ENCODE data around the gene DRD4.

Gene DRD4

GRCh38 chr11:686451-687243 lies 49.6 kb downstream of the DRD4 start:
- TF ChIP-seq GATA2 (IDR thresholded peaks at IDR 0.05; ENCODE audit: low read depth, low read length) (no peak), GATA3 (IDR thresholded peaks at IDR 0.05; ENCODE audit: low read depth, low read length) (no peak)

- TF ChIP-seq GATA2 (IDR thresholded peaks at IDR 0.05; ENCODE audit: low read depth, low read length) (no peak), GATA3 (IDR thresholded peaks at IDR 0.05; ENCODE audit: low read depth, low read length) (no peak)
Observed at GRCh38 chr11:687751-688150, 50.7 kb downstream of the DRD4 start.

GRCh38 chr11:688681-689080 lies 51.6 kb downstream of the DRD4 start:
- no peak for TF ChIP-seq GATA3 (IDR thresholded peaks at IDR 0.05; ENCODE audit: low read depth, low read length)
- no peak for TF ChIP-seq GATA2 (IDR thresholded peaks at IDR 0.05; ENCODE audit: low read depth, low read length)

GRCh38 chr11:689625-690024 lies 52.6 kb downstream of the DRD4 start:
- TF ChIP-seq GATA3 (IDR thresholded peaks at IDR 0.05; ENCODE audit: low read depth, low read length) (no peak), GATA2 (IDR thresholded peaks at IDR 0.05; ENCODE audit: low read depth, low read length) (no peak)
